Fibroblast of pulmonary artery (primary cell): ENCODE data around the gene SGPL1.

Source experiments
- DNase-seq: peaks from one replicate; pipeline ENCODE4 v3.0.0-alpha.2; 2010; ENCODE audit warnings: low read depth
- H3K4me3 ChIP-seq: replicated peaks from 2 replicates; pipeline ENCODE4 v1.5.1; 2011; ENCODE audit warnings: low read depth, mild to moderate bottlenecking, control low read depth, low read length, moderate library complexity
- CTCF ChIP-seq: IDR thresholded peaks from 2 replicates; pipeline ENCODE4 v1.5.1; 2011; ENCODE audit warnings: mild to moderate bottlenecking, control low read depth, low read length, inconsistent platforms; ENCODE audit errors: missing control alignments

The SGPL1 gene

GRCh38 chr10:70902661-70903261 is 87.0 kb downstream of the SGPL1 start:
- H3K4me3 ChIP-seq, result no peak overlapping the region
- no peak for DNase-seq
- TF ChIP-seq CTCF, result no peak

GRCh38 chr10:70903262-70903921 is 87.6 kb downstream of the SGPL1 start:
- H3K4me3 ChIP-seq, result no peak overlapping the region
- TF ChIP-seq CTCF, result peak; percentile 90
- DNase-seq, result peak; percentile 58

GRCh38 chr10:70905071-70906021 is 89.6 kb downstream of the SGPL1 start:
- no peak for DNase-seq
- no peak for TF ChIP-seq CTCF
- H3K4me3 ChIP-seq, result no peak overlapping the region

GRCh38 chr10:70906031-70906783 is 90.5 kb downstream of the SGPL1 start:
- DNase-seq, result no peak
- no peak for TF ChIP-seq CTCF
- no peak overlapping the region for H3K4me3 ChIP-seq

- no peak overlapping the region for H3K4me3 ChIP-seq
- TF ChIP-seq CTCF, result no peak
- DNase-seq, result no peak
Observed at GRCh38 chr10:70906953-70907636, 91.3 kb downstream of the SGPL1 start.
